ENCODE results near the gene RCC2. TPM values are rescaled to one million over a fixed set of nuclear protein-coding genes. Genes with fewer than 3 reads are reported as not detected.

The RCC2 gene
- total and polyA plus RNA-seq, 4 donors = 25.8 to 58.1 (median 46.8) TPM

DNA sequence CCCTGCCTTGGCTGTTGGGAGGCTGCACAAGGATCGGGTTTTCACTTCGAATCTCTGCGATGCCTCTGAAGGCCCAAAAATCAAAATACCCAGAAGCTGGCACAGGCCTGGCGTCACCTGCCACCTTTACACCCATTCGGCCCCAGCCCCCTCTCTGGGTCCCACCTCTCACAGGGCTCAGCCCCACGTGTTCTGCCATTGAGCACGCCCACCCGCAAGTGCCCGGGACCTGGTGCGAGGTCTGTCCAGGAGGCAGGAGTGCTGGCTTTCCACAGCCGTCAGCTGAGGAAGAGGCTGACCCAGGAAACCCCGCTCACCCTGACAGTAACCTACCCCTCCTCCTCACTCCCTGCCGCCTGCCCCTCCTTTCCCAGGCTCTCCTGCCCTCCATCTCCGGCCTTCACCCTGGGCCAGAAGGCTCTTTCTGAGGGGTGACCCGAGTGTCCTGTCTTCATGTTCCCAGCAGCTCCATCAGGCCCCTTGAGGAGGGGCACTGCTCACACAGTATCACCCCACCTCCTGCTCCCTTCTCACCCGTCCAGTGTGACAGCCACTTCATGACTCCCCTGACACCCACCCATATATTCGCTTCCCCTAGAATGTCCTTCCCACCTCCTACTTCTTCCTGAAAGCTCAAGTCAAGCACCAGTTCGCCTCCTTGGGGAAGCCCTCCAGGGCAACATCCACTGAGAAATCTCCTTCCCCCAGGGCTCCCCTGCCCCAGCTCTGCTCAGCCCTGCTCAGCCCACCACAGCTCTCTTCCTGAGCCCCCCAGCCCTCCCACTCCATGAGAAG, 13.5 kb downstream of the RCC2 start:
- H3K27ac ChIP-seq (ENCODE audit: low read depth, low read length) = no peak overlapping the region
- H3K4me1 ChIP-seq (ENCODE audit: control insufficient read depth, insufficient read depth, low read length) = no peaks in the 10 kb centered on the region
- peaks cover 72% of the 10 kb centered on the region for H3K36me3 ChIP-seq (ENCODE audit: control insufficient read depth, insufficient read depth, low read length)
- no peaks in the 10 kb centered on the region for H3K9me3 ChIP-seq (ENCODE audit: control insufficient read depth, insufficient read depth, low read length)
- no peak overlapping the region for H3K4me3 ChIP-seq (ENCODE audit: low read depth, low read length)
- H3K27me3 ChIP-seq (ENCODE audit: control insufficient read depth, insufficient read depth, low read length) = no peaks in the 10 kb centered on the region
- WGBS (ENCODE audit: insufficient coverage) = 95% methylated on average over 18 of the region's 18 CpGs
- no peak for DNase-seq (ENCODE audit: low read depth in 4 of 6, low spot score in 6 of 6)

DNA sequence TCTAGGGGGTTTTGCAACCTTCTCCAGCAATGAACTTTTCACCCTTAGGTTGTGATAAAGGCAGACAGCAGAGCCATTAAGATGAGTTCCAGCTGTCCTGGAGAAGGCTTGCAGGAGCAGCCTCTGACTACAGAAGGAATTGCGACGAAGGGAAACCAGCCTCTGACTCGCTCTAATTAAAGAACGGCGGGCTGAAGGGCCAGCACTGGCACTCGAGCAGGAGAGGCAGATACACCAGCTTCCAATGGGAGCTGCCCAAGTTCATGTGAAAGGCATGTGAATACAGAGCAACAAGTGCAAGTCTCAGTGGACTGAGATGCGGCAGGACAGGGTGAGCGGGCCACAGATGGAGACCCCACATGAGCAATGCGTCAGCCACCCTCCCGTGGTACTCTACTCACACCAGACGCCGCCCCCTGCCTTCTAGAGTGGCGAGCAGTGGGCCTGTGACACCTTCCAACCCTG, 15.7 kb downstream of the RCC2 start:
- Histone ChIP-seq H3K4me3 (ENCODE audit: low read depth, low read length) (no peak overlapping the region), H3K27ac (ENCODE audit: low read depth, low read length) (no peak overlapping the region), H3K27me3 (ENCODE audit: control insufficient read depth, insufficient read depth, low read length) (no peaks in the 10 kb centered on the region), H3K9me3 (ENCODE audit: control insufficient read depth, insufficient read depth, low read length) (no peaks in the 10 kb centered on the region), H3K36me3 (ENCODE audit: control insufficient read depth, insufficient read depth, low read length) (peaks cover 82% of the 10 kb centered on the region), H3K4me1 (ENCODE audit: control insufficient read depth, insufficient read depth, low read length) (peaks cover 5% of the 10 kb centered on the region)
- DNase-seq (ENCODE audit: low read depth in 4 of 6, low spot score in 6 of 6) = no peak
- WGBS (ENCODE audit: insufficient coverage) = 78% methylated on average over 13 of the region's 13 CpGs

DNA sequence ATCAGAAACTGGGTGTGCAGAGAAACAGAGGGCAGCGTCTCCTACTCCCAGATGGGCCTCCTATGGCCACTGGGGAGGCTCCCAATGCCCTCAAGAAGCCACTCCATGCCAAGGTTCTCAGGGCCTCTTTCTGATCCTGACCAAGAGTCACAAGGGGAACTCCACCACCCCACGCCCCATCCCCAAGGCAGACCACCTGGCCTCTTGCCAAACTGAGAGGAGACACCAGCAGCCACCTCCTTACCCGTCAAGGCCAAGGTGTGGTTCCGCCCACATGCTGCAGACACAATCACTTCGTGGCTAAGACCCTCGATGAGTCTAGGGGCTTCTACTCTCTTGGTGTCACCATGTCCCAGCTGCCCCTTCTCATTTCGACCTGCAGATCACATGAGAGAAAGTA, 17.0 kb downstream of the RCC2 start:
- H3K9me3 ChIP-seq (ENCODE audit: control insufficient read depth, insufficient read depth, low read length) = no peaks in the 10 kb centered on the region
- peaks cover 5% of the 10 kb centered on the region for H3K4me1 ChIP-seq (ENCODE audit: control insufficient read depth, insufficient read depth, low read length)
- no peak overlapping the region for H3K27ac ChIP-seq (ENCODE audit: low read depth, low read length)
- H3K4me3 ChIP-seq (ENCODE audit: low read depth, low read length) = no peak overlapping the region
- no peak for DNase-seq (ENCODE audit: low read depth in 4 of 6, low spot score in 6 of 6)
- WGBS (ENCODE audit: insufficient coverage) = 72% methylated on average over 4 of the region's 7 CpGs
- peaks cover 83% of the 10 kb centered on the region for H3K36me3 ChIP-seq (ENCODE audit: control insufficient read depth, insufficient read depth, low read length)
- H3K27me3 ChIP-seq (ENCODE audit: control insufficient read depth, insufficient read depth, low read length) = no peaks in the 10 kb centered on the region

DNA sequence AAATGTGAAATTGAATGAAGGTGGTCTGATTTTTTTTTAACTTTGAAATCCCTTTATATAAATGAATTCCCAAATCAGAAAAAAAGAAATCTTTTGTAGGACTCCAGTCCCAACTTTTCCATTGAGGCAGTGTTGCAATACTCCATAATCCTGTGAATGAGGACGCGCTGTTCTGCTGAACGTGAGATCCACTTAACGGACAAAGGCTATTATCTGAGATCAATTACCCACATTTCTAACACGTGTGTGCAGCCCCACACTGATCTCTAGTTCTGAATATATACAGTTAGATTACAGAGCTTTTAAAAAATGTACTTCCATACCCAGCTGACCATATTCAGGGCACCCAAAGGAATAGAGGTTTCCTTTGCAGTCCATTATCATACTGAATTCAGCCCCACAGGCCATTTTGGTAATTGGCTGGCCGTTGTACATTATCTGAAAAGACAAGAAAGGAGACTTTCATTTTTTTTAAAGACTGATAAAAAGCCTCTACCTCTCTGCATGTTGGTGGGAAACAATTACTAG, 19.0 kb downstream of the RCC2 start:
- Histone ChIP-seq H3K27ac (ENCODE audit: low read depth, low read length) (no peak overlapping the region), H3K36me3 (ENCODE audit: control insufficient read depth, insufficient read depth, low read length) (peaks cover 78% of the 10 kb centered on the region), H3K4me3 (ENCODE audit: low read depth, low read length) (no peak overlapping the region), H3K9me3 (ENCODE audit: control insufficient read depth, insufficient read depth, low read length) (no peaks in the 10 kb centered on the region), H3K4me1 (ENCODE audit: control insufficient read depth, insufficient read depth, low read length) (peaks cover 5% of the 10 kb centered on the region), H3K27me3 (ENCODE audit: control insufficient read depth, insufficient read depth, low read length) (no peaks in the 10 kb centered on the region)
- DNase-seq (ENCODE audit: low read depth in 4 of 6, low spot score in 6 of 6) = peak in 1 of 6 donors; percentile 59
- 67% methylated on average over 3 of the region's 6 CpGs for WGBS (ENCODE audit: insufficient coverage)

DNA sequence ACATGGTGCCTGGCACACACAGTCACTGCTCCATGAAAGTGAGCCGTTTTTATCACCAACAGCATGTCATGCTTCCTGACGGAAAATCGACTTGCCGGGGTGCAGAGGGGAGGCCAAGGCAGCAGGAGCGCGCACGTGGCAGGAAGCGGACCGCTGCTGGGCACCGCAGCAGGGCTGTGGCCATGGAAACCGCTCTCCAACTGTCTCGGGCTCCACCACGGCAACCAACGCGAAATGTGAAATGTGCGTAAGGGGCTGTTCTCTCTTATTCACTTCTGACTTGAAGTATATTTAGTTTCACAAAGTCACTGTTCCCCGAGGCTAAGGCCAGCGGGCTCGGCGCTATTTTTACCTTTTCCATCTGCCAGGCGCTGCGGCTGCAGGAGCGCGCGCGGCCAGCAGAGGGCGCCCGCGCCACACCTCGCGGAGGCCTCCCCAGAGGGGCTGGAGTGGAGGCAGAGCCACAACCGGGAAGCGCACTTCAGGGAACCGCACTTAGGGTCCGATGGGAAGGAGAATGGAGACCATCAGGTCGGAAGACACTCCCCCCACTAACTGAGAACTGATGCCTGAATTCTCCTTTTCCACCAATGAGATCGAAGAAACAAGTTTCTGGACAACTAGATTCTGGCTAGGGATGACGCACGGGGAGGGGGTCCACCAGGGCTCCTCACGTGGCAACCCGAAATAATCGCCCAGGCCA, 19.7 kb downstream of the RCC2 start:
- Histone ChIP-seq H3K9me3 (ENCODE audit: control insufficient read depth, insufficient read depth, low read length) (no peaks in the 10 kb centered on the region), H3K36me3 (ENCODE audit: control insufficient read depth, insufficient read depth, low read length) (peaks cover 76% of the 10 kb centered on the region), H3K4me1 (ENCODE audit: control insufficient read depth, insufficient read depth, low read length) (peaks cover 5% of the 10 kb centered on the region), H3K27ac (ENCODE audit: low read depth, low read length) (no peak overlapping the region), H3K4me3 (ENCODE audit: low read depth, low read length) (no peak overlapping the region), H3K27me3 (ENCODE audit: control insufficient read depth, insufficient read depth, low read length) (no peaks in the 10 kb centered on the region)
- DNase-seq (ENCODE audit: low read depth in 4 of 6, low spot score in 6 of 6) = peak in 4 of 6 donors; percentile 25 to 84 (median 61)
- 20% methylated on average over 34 of the region's 42 CpGs for WGBS (ENCODE audit: insufficient coverage)

DNA sequence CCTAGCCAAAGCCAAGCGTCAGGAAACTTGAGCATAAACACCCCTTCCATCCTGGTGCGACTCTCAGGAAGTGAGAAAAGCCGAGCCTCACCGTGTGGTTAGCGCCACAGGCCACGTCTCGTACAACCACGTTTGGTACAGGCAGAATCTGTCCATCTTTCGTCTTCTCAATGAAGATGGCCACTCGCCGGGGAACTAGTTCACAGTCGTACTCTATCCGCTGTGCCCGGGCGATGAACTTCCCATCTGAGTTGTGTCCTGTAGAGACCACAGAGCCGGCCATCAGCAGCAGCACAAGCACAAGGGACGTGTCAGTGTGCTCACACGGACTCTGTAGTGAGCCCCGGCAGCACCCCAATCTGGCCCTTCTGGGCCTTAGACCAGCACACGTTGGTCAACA, 23.1 kb downstream of the RCC2 start:
- Histone ChIP-seq H3K27me3 (ENCODE audit: control insufficient read depth, insufficient read depth, low read length) (no peaks in the 10 kb centered on the region), H3K27ac (ENCODE audit: low read depth, low read length) (no peak overlapping the region), H3K9me3 (ENCODE audit: control insufficient read depth, insufficient read depth, low read length) (no peaks in the 10 kb centered on the region), H3K4me1 (ENCODE audit: control insufficient read depth, insufficient read depth, low read length) (peaks cover 5% of the 10 kb centered on the region), H3K36me3 (ENCODE audit: control insufficient read depth, insufficient read depth, low read length) (peaks cover 77% of the 10 kb centered on the region), H3K4me3 (ENCODE audit: low read depth, low read length) (no peak overlapping the region)
- WGBS (ENCODE audit: insufficient coverage) = 95% methylated on average over 20 of the region's 20 CpGs
- DNase-seq (ENCODE audit: low read depth in 4 of 6, low spot score in 6 of 6) = no peak

DNA sequence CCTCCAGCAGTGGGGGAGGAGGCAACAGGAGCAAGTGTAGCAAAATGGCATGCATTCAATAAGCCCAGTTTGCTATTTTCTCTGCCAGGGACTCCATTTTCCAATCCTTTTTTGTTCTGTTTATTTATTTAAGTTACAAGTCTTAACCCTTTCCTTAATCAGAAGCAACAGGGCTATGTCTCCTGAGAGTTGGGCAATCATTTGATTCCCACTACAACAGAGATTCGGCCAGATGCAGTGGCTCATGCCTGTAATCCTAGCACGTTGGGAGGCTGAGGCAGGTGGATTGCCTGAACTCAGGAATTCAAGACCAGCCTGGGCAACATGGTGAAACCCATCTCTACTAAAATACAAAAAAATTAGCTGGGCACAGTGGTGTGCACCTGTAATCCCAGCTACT, 25.5 kb downstream of the RCC2 start:
- WGBS (ENCODE audit: insufficient coverage) = no CpG with 5 or more reads among the region's 2 CpGs
- no peak for DNase-seq (ENCODE audit: low read depth in 4 of 6, low spot score in 6 of 6)
- Histone ChIP-seq H3K27me3 (ENCODE audit: control insufficient read depth, insufficient read depth, low read length) (no peaks in the 10 kb centered on the region), H3K36me3 (ENCODE audit: control insufficient read depth, insufficient read depth, low read length) (peaks cover 85% of the 10 kb centered on the region), H3K9me3 (ENCODE audit: control insufficient read depth, insufficient read depth, low read length) (no peaks in the 10 kb centered on the region), H3K4me3 (ENCODE audit: low read depth, low read length) (no peak overlapping the region), H3K4me1 (ENCODE audit: control insufficient read depth, insufficient read depth, low read length) (no peaks in the 10 kb centered on the region), H3K27ac (ENCODE audit: low read depth, low read length) (no peak overlapping the region)

DNA sequence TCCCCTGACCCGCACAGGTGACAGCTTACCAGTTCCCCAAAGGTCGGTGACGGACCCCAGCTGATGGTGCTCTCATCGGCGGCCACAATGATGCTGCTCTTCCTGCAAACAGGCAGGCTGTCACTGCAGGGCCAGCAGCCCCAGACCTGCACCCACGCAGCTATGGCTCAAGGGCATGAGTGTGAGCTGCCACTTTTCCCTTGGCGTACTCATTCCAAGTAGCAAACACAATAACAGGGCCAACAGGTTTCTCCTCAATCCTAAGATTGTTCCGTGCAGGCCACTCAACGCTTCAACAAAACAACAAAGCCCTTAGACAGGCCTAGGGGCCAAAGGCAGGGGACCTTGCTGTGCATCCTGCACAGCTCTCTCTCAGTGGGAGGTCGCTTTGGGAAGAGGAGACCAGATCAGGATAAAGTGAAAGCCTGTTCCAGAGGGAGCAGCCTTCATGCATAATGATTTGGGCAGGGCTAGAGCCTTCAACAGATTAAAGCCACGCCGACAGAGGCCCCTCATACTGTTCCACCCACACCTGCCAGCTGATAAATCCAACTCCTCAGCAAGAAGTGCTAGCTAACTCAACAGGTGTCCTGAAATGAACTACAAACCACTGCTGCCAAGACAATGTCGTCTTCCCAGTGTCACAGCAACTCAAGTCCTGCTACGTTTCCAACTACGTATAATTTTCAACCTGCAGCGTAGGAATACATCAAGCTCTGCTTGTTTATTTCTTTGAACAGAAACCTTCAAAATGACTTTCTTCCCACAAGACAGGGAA, 27.2 kb downstream of the RCC2 start:
- Histone ChIP-seq H3K9me3 (ENCODE audit: control insufficient read depth, insufficient read depth, low read length) (no peaks in the 10 kb centered on the region), H3K27ac (ENCODE audit: low read depth, low read length) (no peak overlapping the region), H3K36me3 (ENCODE audit: control insufficient read depth, insufficient read depth, low read length) (peaks cover 85% of the 10 kb centered on the region), H3K4me3 (ENCODE audit: low read depth, low read length) (no peak overlapping the region), H3K27me3 (ENCODE audit: control insufficient read depth, insufficient read depth, low read length) (no peaks in the 10 kb centered on the region), H3K4me1 (ENCODE audit: control insufficient read depth, insufficient read depth, low read length) (no peaks in the 10 kb centered on the region)
- DNase-seq (ENCODE audit: low read depth in 4 of 6, low spot score in 6 of 6) = no peak
- WGBS (ENCODE audit: insufficient coverage) = 86% methylated on average over 15 of the region's 16 CpGs

DNA sequence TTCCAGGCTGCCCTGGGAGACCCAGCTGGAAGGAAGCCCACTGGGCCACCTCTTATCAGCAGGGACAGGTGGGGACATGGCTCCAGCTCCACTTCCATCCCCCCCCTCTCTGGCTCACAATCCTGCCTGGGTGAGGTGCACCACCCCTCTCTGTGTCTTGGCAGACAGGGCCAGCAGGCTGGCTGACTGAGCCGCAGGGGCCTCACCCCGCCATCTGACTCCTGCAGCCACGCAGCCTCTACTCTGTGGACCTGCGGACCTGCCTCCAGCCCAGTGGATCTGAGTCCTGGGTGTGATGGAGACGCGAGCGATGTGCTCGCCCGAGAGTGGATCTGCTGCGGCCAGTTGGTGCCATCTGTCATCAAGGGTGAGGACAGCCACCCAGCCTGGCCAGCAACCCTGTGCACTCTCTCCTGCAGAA, 30.1 kb downstream of the RCC2 start:
- DNase-seq (ENCODE audit: low read depth in 4 of 6, low spot score in 6 of 6) = no peak
- peaks cover 75% of the 10 kb centered on the region for H3K36me3 ChIP-seq (ENCODE audit: control insufficient read depth, insufficient read depth, low read length)
- WGBS (ENCODE audit: insufficient coverage) = 94% methylated on average over 10 of the region's 10 CpGs

More for the DNA sequence above, 30.1 kb downstream of the RCC2 start:
- H3K4me1 ChIP-seq (ENCODE audit: control insufficient read depth, insufficient read depth, low read length) = peaks cover 8% of the 10 kb centered on the region
- no peaks in the 10 kb centered on the region for H3K27me3 ChIP-seq (ENCODE audit: control insufficient read depth, insufficient read depth, low read length)
- H3K27ac ChIP-seq (ENCODE audit: low read depth, low read length) = no peak overlapping the region
- H3K4me3 ChIP-seq (ENCODE audit: low read depth, low read length) = no peak overlapping the region
- H3K9me3 ChIP-seq (ENCODE audit: control insufficient read depth, insufficient read depth, low read length) = no peaks in the 10 kb centered on the region

Measured in spinal cord (tissue), 10 donors.